ENCODE results near the gene TMEM50B.

Gene TMEM50B

DNA sequence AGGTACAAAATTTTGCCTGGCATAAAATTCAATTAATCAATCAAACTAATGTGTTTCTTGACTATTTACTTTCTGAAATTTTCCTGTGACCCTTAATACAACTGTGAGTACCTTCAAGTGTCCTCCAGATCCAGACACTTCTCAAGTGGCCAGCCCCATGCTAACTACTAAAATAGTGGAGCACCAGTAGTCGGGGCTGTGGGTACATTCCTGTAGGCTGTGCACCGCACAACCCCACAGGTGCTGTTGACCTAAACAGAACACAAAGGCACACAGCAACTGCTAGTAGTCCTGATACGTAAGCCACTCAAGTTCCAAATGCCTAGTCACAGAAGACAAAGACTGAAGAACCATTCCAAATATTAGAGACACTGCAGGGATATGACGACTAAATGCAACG is 36.6 kb downstream of the TMEM50B start:
- no peak for DNase-seq
- no peak overlapping the region for H3K27ac ChIP-seq (ENCODE audit: low read length)

DNA sequence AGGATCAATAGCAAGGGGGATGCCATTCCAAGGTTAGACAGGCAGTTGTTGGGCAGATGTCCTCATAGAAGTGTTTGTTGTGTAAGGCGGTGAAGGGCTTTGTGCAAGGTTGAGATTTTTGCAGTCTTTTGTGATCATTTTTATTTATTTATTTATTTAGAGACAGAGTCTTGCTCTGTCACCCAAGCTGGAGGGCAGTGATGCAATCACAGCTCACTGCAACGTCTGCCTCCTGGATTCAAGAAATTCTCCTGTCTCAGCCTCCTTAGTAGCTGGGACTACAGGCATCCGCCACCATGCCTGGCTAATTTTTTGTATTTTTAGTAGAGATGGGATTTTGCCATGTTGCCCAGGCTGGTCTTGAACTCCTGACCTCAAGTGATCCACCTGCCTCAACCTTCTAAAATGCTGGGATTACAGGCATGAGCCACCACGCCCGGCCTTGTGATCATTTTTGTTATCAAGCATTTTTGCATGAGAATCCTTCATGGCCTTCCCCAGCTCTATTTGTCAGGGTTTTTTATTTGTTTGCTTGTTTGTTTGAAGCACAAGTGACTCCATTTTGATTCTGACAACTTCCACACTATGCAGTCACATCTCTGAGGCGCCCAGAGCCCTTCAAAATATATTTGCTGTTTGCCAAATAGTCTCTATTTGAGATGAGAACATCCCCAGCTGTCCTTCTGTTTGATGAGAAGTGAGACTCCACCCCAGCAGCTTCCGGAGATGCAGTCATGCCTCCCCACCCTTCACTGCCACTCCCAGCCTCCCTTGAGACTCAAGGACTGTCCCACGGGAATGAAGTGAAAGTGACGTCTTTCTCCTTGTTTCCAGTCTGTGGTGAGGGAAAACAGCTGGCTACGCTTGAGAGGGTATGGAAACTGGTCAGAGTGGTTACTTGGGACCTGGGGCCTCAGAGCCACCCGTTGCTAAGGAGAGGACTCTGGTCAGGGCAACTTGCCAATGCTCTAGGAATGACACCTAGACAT is 38.0 kb downstream of the TMEM50B start:
- no peak overlapping the region for H3K27ac ChIP-seq (ENCODE audit: low read length)
- H3K4me1 ChIP-seq (ENCODE audit: insufficient read depth, low read length), result no peaks in the 10 kb centered on the region
- H3K4me3 ChIP-seq (ENCODE audit: low read depth in 1 of 2, low read length in 2 of 2), result no peak overlapping the region
- no peaks in the 10 kb centered on the region for H3K9me3 ChIP-seq (ENCODE audit: insufficient read depth, low read length, severe bottlenecking)
- no peaks in the 10 kb centered on the region for H4K20me1 ChIP-seq (ENCODE audit: insufficient read depth, low read length)
- ATAC-seq (ENCODE audit: insufficient read depth, low read depth) (no peak), DNase-seq (no peak)
- H3K79me2 ChIP-seq (ENCODE audit: insufficient read depth, low read length), result no peaks in the 10 kb centered on the region
- no peak for TF ChIP-seq EZH2 (IDR thresholded peaks at IDR 0.05; ENCODE audit: borderline replicate concordance, low read depth, low read length, severe bottlenecking)
- TF ChIP-seq CTCF (IDR thresholded peaks at IDR 0.05; ENCODE audit: borderline replicate concordance, extremely low read depth, low read length, poor library complexity, severe bottlenecking), result no peak
- H3K4me2 ChIP-seq (ENCODE audit: insufficient read depth, low read length), result no peak overlapping the region
- H3K36me3 ChIP-seq (ENCODE audit: insufficient read depth, low read length), result peaks cover 10% of the 10 kb centered on the region
- H2AFZ ChIP-seq (ENCODE audit: low read depth, low read length), result no peak overlapping the region
- no peaks in the 10 kb centered on the region for H3K27me3 ChIP-seq (ENCODE audit: insufficient read depth, low read length, poor library complexity)
- no peak overlapping the region for H3K9ac ChIP-seq (ENCODE audit: low read depth, low read length)

More for the DNA sequence above, 36.6 kb downstream of the TMEM50B start:
- TF ChIP-seq CTCF (IDR thresholded peaks at IDR 0.05; ENCODE audit: borderline replicate concordance, extremely low read depth, low read length, poor library complexity, severe bottlenecking) (no peak), EZH2 (IDR thresholded peaks at IDR 0.05; ENCODE audit: borderline replicate concordance, low read depth, low read length, severe bottlenecking) (no peak)
- no peak overlapping the region for H3K9ac ChIP-seq (ENCODE audit: low read depth, low read length)
- no peak overlapping the region for H3K4me3 ChIP-seq (ENCODE audit: low read depth in 1 of 2, low read length in 2 of 2)
- no peaks in the 10 kb centered on the region for H3K27me3 ChIP-seq (ENCODE audit: insufficient read depth, low read length, poor library complexity)
- H2AFZ ChIP-seq (ENCODE audit: low read depth, low read length), result no peak overlapping the region
- no peaks in the 10 kb centered on the region for H3K36me3 ChIP-seq (ENCODE audit: insufficient read depth, low read length)
- no peak for ATAC-seq (ENCODE audit: insufficient read depth, low read depth)
- no peaks in the 10 kb centered on the region for H3K79me2 ChIP-seq (ENCODE audit: insufficient read depth, low read length)
- no peaks in the 10 kb centered on the region for H3K4me1 ChIP-seq (ENCODE audit: insufficient read depth, low read length)
- no peaks in the 10 kb centered on the region for H3K9me3 ChIP-seq (ENCODE audit: insufficient read depth, low read length, severe bottlenecking)
- H3K4me2 ChIP-seq (ENCODE audit: insufficient read depth, low read length), result no peak overlapping the region
- H4K20me1 ChIP-seq (ENCODE audit: insufficient read depth, low read length), result no peaks in the 10 kb centered on the region

- DNase-seq (no peak), ATAC-seq (ENCODE audit: insufficient read depth, low read depth) (no peak)
- H3K9me3 ChIP-seq (ENCODE audit: insufficient read depth, low read length, severe bottlenecking), result no peaks in the 10 kb centered on the region
- H3K79me2 ChIP-seq (ENCODE audit: insufficient read depth, low read length), result no peaks in the 10 kb centered on the region
- no peaks in the 10 kb centered on the region for H4K20me1 ChIP-seq (ENCODE audit: insufficient read depth, low read length)
- H3K27ac ChIP-seq (ENCODE audit: low read length), result no peak overlapping the region
- no peak overlapping the region for H3K4me2 ChIP-seq (ENCODE audit: insufficient read depth, low read length)
- no peaks in the 10 kb centered on the region for H3K4me1 ChIP-seq (ENCODE audit: insufficient read depth, low read length)
- no peak overlapping the region for H3K4me3 ChIP-seq (ENCODE audit: low read depth in 1 of 2, low read length in 2 of 2)
- peaks cover 46% of the 10 kb centered on the region for H3K36me3 ChIP-seq (ENCODE audit: insufficient read depth, low read length)
- H3K9ac ChIP-seq (ENCODE audit: low read depth, low read length), result no peak overlapping the region
- no peak for TF ChIP-seq EZH2 (IDR thresholded peaks at IDR 0.05; ENCODE audit: borderline replicate concordance, low read depth, low read length, severe bottlenecking)
- TF ChIP-seq CTCF (IDR thresholded peaks at IDR 0.05; ENCODE audit: borderline replicate concordance, extremely low read depth, low read length, poor library complexity, severe bottlenecking), result no peak
- H3K27me3 ChIP-seq (ENCODE audit: insufficient read depth, low read length, poor library complexity), result no peaks in the 10 kb centered on the region
- no peak overlapping the region for H2AFZ ChIP-seq (ENCODE audit: low read depth, low read length)
These were observed 42.6 kb downstream of the TMEM50B start for GRCh38 chr21:33437140-33437539.
